ENCODE data around the gene CAP2.

- no peak for TF ChIP-seq CTCF (IDR thresholded peaks at IDR 0.05; ENCODE audit: borderline replicate concordance, extremely low read depth, low read length, poor library complexity, severe bottlenecking)
- no peak for TF ChIP-seq EZH2 (IDR thresholded peaks at IDR 0.05; ENCODE audit: borderline replicate concordance, low read depth, low read length, severe bottlenecking)
Observed at GRCh38 chr6:17429383-17430061, 36.1 kb downstream of the CAP2 start.
